HG03521 (cell line): ENCODE measurements around the gene RAB10.
A peak's percentile ranks its signal among the peaks of the same experiment; 100 is the strongest.
"Not testable (repeated sequence)": the region's sequence is repeated elsewhere in the genome, so short reads cannot be mapped to it uniquely, and the experiment has no call there.

ENCODE experiments used
- ATAC-seq: cut with Tn5 transposase; IDR thresholded peaks from one replicate; pipeline ENCODE4 v1.9.1; 2021; ENCODE audit warnings: mild to moderate bottlenecking, moderate library complexity; ENCODE audit not compliant: unreplicated experiment

Gene RAB10

GRCh38 chr2:26054598-26055348 lies 20.9 kb downstream of the RAB10 start:
- no peak for ATAC-seq

- no peak for ATAC-seq
These were observed 24.5 kb downstream of the RAB10 start for GRCh38 chr2:26058390-26058789.

- no peak for ATAC-seq
These were observed 25.7 kb downstream of the RAB10 start for GRCh38 chr2:26059542-26059941.

GRCh38 chr2:26061539-26061938 lies 27.7 kb downstream of the RAB10 start:
- ATAC-seq: no peak

GRCh38 chr2:26064846-26065245 lies 31.0 kb downstream of the RAB10 start:
- no peak for ATAC-seq

- ATAC-seq: no peak
These were observed 33.5 kb downstream of the RAB10 start for GRCh38 chr2:26067186-26067974.

GRCh38 chr2:26067980-26068507 lies 34.2 kb downstream of the RAB10 start:
- ATAC-seq: no peak

GRCh38 chr2:26068602-26069298 lies 34.9 kb downstream of the RAB10 start:
- peak; percentile 71 for ATAC-seq

- no peak for ATAC-seq
These were observed 36.8 kb downstream of the RAB10 start for GRCh38 chr2:26070730-26071129.

GRCh38 chr2:26072925-26073768 lies 39.3 kb downstream of the RAB10 start:
- no peak for ATAC-seq

GRCh38 chr2:26073830-26074229 lies 39.9 kb downstream of the RAB10 start:
- no peak for ATAC-seq

- no peak for ATAC-seq
These were observed 40.8 kb downstream of the RAB10 start for GRCh38 chr2:26074676-26075075.

GRCh38 chr2:26075173-26075572 lies 41.3 kb downstream of the RAB10 start:
- no peak for ATAC-seq

- ATAC-seq: no peak
These were observed 42.2 kb downstream of the RAB10 start for GRCh38 chr2:26076001-26076587.

GRCh38 chr2:26077291-26077690 lies 43.4 kb downstream of the RAB10 start:
- no peak for ATAC-seq

GRCh38 chr2:26078939-26079338 lies 45.1 kb downstream of the RAB10 start:
- ATAC-seq: no peak

- ATAC-seq: no peak
These were observed 46.5 kb downstream of the RAB10 start for GRCh38 chr2:26080356-26080755.

GRCh38 chr2:26080925-26081324 lies 47.0 kb downstream of the RAB10 start:
- ATAC-seq: not testable (repeated sequence)

GRCh38 chr2:26081556-26081955 lies 47.7 kb downstream of the RAB10 start:
- no peak for ATAC-seq

GRCh38 chr2:26086155-26086637 lies 52.3 kb downstream of the RAB10 start:
- no peak for ATAC-seq
